Measurements from ENCODE around the gene TMC7. TPM values are rescaled to one million over a fixed set of nuclear protein-coding genes. Genes with fewer than 3 reads are reported as not detected.

The TMC7 gene
- total and polyA plus RNA-seq, 9 of the 15 experiments (the other 6 are each of a cell fraction or from before 2014, with no cell fraction given) = 0.08 to 2.0 (median 1.5) TPM

- TF ChIP-seq HBP1 (CRISPR knock-in tag; IDR thresholded peaks at IDR 0.05) (0 out of 2 replicates have a peak, but pooled peaks have one; percentile 22), CTBP1 (IDR thresholded peaks at IDR 0.05; ENCODE audit: borderline replicate concordance) (peak; percentile 84), FOXA3 (CRISPR knock-in tag; conservative IDR thresholded peaks at IDR 0.05 in 1 of 2, IDR thresholded peaks at IDR 0.05 in 1 of 2) (0 out of 4 replicates have a peak, but pooled peaks of 1 of the 2 experiments have one; percentile 26), RAD51 (IDR thresholded peaks at IDR 0.05; ENCODE audit: borderline replicate concordance, low read depth) (peak; percentile 82), XRCC3 (IDR thresholded peaks at IDR 0.05) (no peak), XRCC4 (IDR thresholded peaks at IDR 0.05; ENCODE audit: extremely low read depth, insufficient read depth, insufficient read length) (no peak), ESRRA (IDR thresholded peaks at IDR 0.05; ENCODE audit: borderline replicate concordance, low read depth) (peak; percentile 97), GATAD2A (IDR thresholded peaks at IDR 0.05) (0 out of 2 replicates have a peak, but pooled peaks have one; percentile 12), ZNF318 (IDR thresholded peaks at IDR 0.05; ENCODE audit: borderline replicate concordance in 1 of 2, low read depth in 1 of 2) (no peak), CBX8 (IDR thresholded peaks at IDR 0.05; ENCODE audit: borderline replicate concordance, extremely low read depth, low read depth, low read length, poor library complexity, severe bottlenecking) (no peak), USF2 (CRISPR knock-in tag; IDR thresholded peaks at IDR 0.05) (peak; percentile 83), SOX6 (IDR thresholded peaks at IDR 0.05) (peak; percentile 55), JUND (IDR thresholded peaks at IDR 0.05; ENCODE audit: borderline replicate concordance, low read depth, low read length) (peak; percentile 46; the same call in 1 of the 2 replicates), JUND (tag; IDR thresholded peaks at IDR 0.05; ENCODE audit: borderline replicate concordance, low read depth, low read length) (no peak; the same call in 2 of the 3 replicates), FOSL1 (tag; conservative IDR thresholded peaks at IDR 0.05) (0 out of 2 replicates have a peak, but pooled peaks have one; percentile 13), FOXP1 (CRISPR knock-in tag; IDR thresholded peaks at IDR 0.05) (peak; percentile 52; the same call in 1 of the 2 replicates)
These were observed 102.8 kb downstream of the TMC7 start (continued) for GRCh38 chr16:19086322-19087199.

Measured in K562 (cell line).